Activated CD8-positive, alpha-beta T cell treated with anti-CD3 and anti-CD28 coated beads, Interleukin-2, amount 10 ng/mL, durations not matched to agents 7 days and 5 days (primary cell): Measurements from ENCODE around the gene BMP7. TPM values are rescaled to one million over a fixed set of nuclear protein-coding genes. Genes with fewer than 3 reads are reported as not detected.
"Not testable (repeated sequence)": the region's sequence is repeated elsewhere in the genome, so short reads cannot be mapped to it uniquely, and the experiment has no call there.

ENCODE experiments used
- ATAC-seq: fragments of 150-1000 bp; cut with Tn5 transposase; one replicate; pipeline ENCODE4 v1.10.0; 2021; ENCODE audit warnings: moderate library complexity
- CTCF ChIA-PET: fragments of 350-600 bp; sonication (Branson Sonifier 250); formaldehyde crosslinking; loops from one replicate; lab custom pipeline; 2021; ENCODE audit warnings: antibody characterized with exemption; lab: Charles Lee
- POLR2A ChIA-PET: fragments of 350-600 bp; sonication (Branson Sonifier 250); formaldehyde crosslinking; loops from one replicate; lab custom pipeline; 2021; ENCODE audit warnings: antibody characterized with exemption; lab: Charles Lee
- DNase-seq: peaks from one replicate; pipeline ENCODE4 v3.0.0-alpha.2; 2020
- H3K27ac Mint-ChIP-seq: one replicate; pipeline ENCODE4 v1.8.0; 2021; ENCODE audit warnings: mild to moderate bottlenecking, mixed read lengths
- H3K27me3 Mint-ChIP-seq: one replicate; pipeline ENCODE4 v1.8.0; 2021; ENCODE audit warnings: low read depth, mixed read lengths
- H3K36me3 Mint-ChIP-seq: one replicate; pipeline ENCODE4 v1.8.0; 2021; ENCODE audit warnings: low read depth, mixed read lengths
- H3K4me1 Mint-ChIP-seq: one replicate; pipeline ENCODE4 v1.8.0; 2021; ENCODE audit warnings: low read depth, mixed read lengths
- H3K4me3 Mint-ChIP-seq: one replicate; pipeline ENCODE4 v1.8.0; 2021; ENCODE audit warnings: mild to moderate bottlenecking, mixed read lengths
- H3K9me3 Mint-ChIP-seq: one replicate; pipeline ENCODE4 v1.8.0; 2022; ENCODE audit warnings: mixed read lengths; ENCODE audit not compliant: insufficient read depth
- total RNA-seq, 2 experiments: library from RNA; stranded (reverse); gene quantifications; one replicate each; pipeline ENCODE4 v1.2.3, GENCODE V29; 2021

BMP7 gene
- total RNA-seq, 2 experiments from 2014 or later = not detected

- H3K27ac Mint-ChIP-seq = no peak overlapping the region
- POLR2A ChIA-PET = no interaction called here
- H3K4me3 Mint-ChIP-seq = no peak overlapping the region
- no peaks in the 10 kb centered on the region for H3K36me3 Mint-ChIP-seq
- ATAC-seq = no peak
- no peaks in the 10 kb centered on the region for H3K9me3 Mint-ChIP-seq
- peaks cover 23% of the 10 kb centered on the region for H3K27me3 Mint-ChIP-seq
- DNase-seq = no peak
- CTCF ChIA-PET = no interaction called here
- no peaks in the 10 kb centered on the region for H3K4me1 Mint-ChIP-seq
These were observed 16.4 kb upstream of the BMP7 start for GRCh38 chr20:57282670-57283361.

DNA sequence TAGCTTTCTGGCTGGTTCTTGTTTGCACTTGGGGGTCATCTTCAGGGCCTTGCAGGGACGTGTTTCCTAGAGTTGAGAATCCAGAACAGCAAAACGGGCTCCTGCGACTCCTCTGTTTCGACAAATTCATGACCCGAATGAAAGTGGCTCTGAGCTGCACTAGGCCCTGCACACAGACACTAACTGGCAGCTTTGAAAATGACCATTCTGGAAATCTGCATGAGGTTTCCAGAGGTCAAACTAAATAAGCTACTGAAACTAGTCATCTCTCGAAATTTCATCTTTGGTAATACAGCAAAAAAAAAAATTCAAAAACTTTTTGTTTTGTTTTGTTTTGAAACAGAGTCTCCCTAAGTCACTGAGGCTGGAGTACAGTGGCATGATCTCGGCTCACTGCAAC lies 15.5 kb upstream of the BMP7 start:
- peaks cover 20% of the 10 kb centered on the region for H3K27me3 Mint-ChIP-seq
- DNase-seq (no peak), ATAC-seq (no peak)
- no peak overlapping the region for H3K4me3 Mint-ChIP-seq
- H3K36me3 Mint-ChIP-seq = no peaks in the 10 kb centered on the region
- ChIA-PET CTCF (no interaction called here), POLR2A (no interaction called here)
- H3K4me1 Mint-ChIP-seq = no peaks in the 10 kb centered on the region
- H3K9me3 Mint-ChIP-seq = no peaks in the 10 kb centered on the region
- no peak overlapping the region for H3K27ac Mint-ChIP-seq

DNA sequence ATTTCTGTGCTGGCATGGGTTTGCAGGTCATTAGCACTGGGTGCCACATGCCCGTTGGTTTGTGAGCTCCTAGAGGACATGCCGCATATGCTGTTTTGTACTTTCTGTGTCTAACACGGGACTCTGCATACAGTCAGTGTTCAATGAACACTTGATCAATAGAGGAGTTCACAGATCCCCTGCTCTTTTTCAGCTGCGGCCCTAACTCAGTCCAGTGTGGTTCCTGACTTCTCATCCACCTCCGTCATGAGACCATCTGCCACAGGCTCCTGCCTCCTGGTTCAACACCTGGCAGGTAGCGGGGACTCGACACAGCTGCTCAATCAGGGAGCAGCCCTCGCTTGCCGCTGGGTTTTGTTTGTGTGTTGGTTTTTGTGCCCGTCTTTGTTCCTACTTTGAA lies 13.8 kb upstream of the BMP7 start:
- ChIA-PET POLR2A (no interaction called here), CTCF (no interaction called here)
- Mint-ChIP-seq H3K4me3 (no peak overlapping the region), H3K4me1 (no peaks in the 10 kb centered on the region), H3K27ac (no peak overlapping the region), H3K27me3 (peaks cover 28% of the 10 kb centered on the region), H3K9me3 (no peaks in the 10 kb centered on the region), H3K36me3 (no peaks in the 10 kb centered on the region)
- ATAC-seq (no peak), DNase-seq (no peak)

GRCh38 chr20:57279548-57279947 lies 13.1 kb upstream of the BMP7 start:
- DNase-seq, ATAC-seq, H3K36me3 Mint-ChIP-seq, H3K4me3 Mint-ChIP-seq, H3K9me3 Mint-ChIP-seq, H3K4me1 Mint-ChIP-seq, CTCF ChIA-PET, POLR2A ChIA-PET, H3K27ac Mint-ChIP-seq: not testable (repeated sequence)
- H3K27me3 Mint-ChIP-seq = peaks cover 32% of the 10 kb centered on the region

- DNase-seq (no peak), ATAC-seq (no peak)
- ChIA-PET POLR2A (no interaction called here), CTCF (no interaction called here)
- H3K27ac Mint-ChIP-seq = no peak overlapping the region
- peaks cover 25% of the 10 kb centered on the region for H3K27me3 Mint-ChIP-seq
- H3K36me3 Mint-ChIP-seq = no peaks in the 10 kb centered on the region
- no peaks in the 10 kb centered on the region for H3K4me1 Mint-ChIP-seq
- no peaks in the 10 kb centered on the region for H3K9me3 Mint-ChIP-seq
- no peak overlapping the region for H3K4me3 Mint-ChIP-seq
These were observed 12.0 kb upstream of the BMP7 start for GRCh38 chr20:57278457-57278856.

GRCh38 chr20:57277398-57278105 lies 11.1 kb upstream of the BMP7 start:
- no peak for ATAC-seq
- Mint-ChIP-seq H3K4me3 (no peak overlapping the region), H3K36me3 (no peaks in the 10 kb centered on the region), H3K27ac (no peak overlapping the region), H3K4me1 (no peaks in the 10 kb centered on the region), H3K27me3 (peaks cover 20% of the 10 kb centered on the region), H3K9me3 (no peaks in the 10 kb centered on the region)
- POLR2A ChIA-PET = no interaction called here
- CTCF ChIA-PET = no interaction called here
- no peak for DNase-seq

- ChIA-PET POLR2A (no interaction called here), CTCF (no interaction called here)
- peaks cover 21% of the 10 kb centered on the region for H3K27me3 Mint-ChIP-seq
- H3K36me3 Mint-ChIP-seq = no peaks in the 10 kb centered on the region
- no peak for DNase-seq
- ATAC-seq = no peak
- H3K9me3 Mint-ChIP-seq = no peaks in the 10 kb centered on the region
- H3K4me1 Mint-ChIP-seq = no peaks in the 10 kb centered on the region
- no peak overlapping the region for H3K27ac Mint-ChIP-seq
- no peak overlapping the region for H3K4me3 Mint-ChIP-seq
These were observed 9.8 kb upstream of the BMP7 start for GRCh38 chr20:57276221-57276620.

- Mint-ChIP-seq H3K27ac (no peak overlapping the region), H3K4me1 (no peaks in the 10 kb centered on the region), H3K36me3 (no peaks in the 10 kb centered on the region), H3K4me3 (no peak overlapping the region), H3K27me3 (peaks cover 25% of the 10 kb centered on the region), H3K9me3 (no peaks in the 10 kb centered on the region)
- POLR2A ChIA-PET = no interaction called here
- ATAC-seq (no peak), DNase-seq (no peak)
- CTCF ChIA-PET = no interaction called here
These were observed 9.4 kb upstream of the BMP7 start for GRCh38 chr20:57275813-57276212.

GRCh38 chr20:57275334-57275733 lies 8.9 kb upstream of the BMP7 start:
- DNase-seq (no peak), ATAC-seq (no peak)
- Mint-ChIP-seq H3K4me3 (no peak overlapping the region), H3K27me3 (peaks cover 30% of the 10 kb centered on the region), H3K36me3 (no peaks in the 10 kb centered on the region), H3K27ac (no peak overlapping the region), H3K9me3 (no peaks in the 10 kb centered on the region), H3K4me1 (no peaks in the 10 kb centered on the region)
- CTCF ChIA-PET = no interaction called here
- POLR2A ChIA-PET = no interaction called here

DNA sequence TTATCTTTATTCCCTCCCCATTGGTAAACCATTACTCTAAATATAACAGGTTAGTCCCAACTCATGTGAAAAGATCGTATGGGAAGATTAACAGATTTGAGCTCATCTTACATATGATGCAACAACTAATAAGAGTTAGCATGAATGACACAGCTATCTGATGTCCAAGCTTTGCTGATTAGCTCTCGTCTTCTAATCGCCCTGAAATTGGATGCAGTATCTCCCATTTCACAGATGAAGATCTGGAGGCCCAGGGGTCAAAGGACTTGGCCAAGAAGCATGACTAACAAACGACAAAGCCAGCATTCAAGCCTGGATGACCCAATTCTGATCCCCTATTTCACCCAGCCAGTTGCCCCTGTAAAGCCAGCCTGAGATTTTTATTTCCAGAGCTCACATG lies 8.4 kb upstream of the BMP7 start:
- no peak for ATAC-seq
- H3K4me1 Mint-ChIP-seq = no peaks in the 10 kb centered on the region
- H3K9me3 Mint-ChIP-seq = no peaks in the 10 kb centered on the region
- no peak for DNase-seq
- CTCF ChIA-PET = no interaction called here
- peaks cover 34% of the 10 kb centered on the region for H3K27me3 Mint-ChIP-seq
- no peaks in the 10 kb centered on the region for H3K36me3 Mint-ChIP-seq
- POLR2A ChIA-PET = no interaction called here
- no peak overlapping the region for H3K4me3 Mint-ChIP-seq
- no peak overlapping the region for H3K27ac Mint-ChIP-seq

GRCh38 chr20:57274299-57274698 lies 7.9 kb upstream of the BMP7 start:
- Mint-ChIP-seq H3K4me1 (no peaks in the 10 kb centered on the region), H3K36me3 (no peaks in the 10 kb centered on the region), H3K4me3 (no peak overlapping the region), H3K27me3 (peaks cover 39% of the 10 kb centered on the region), H3K27ac (no peak overlapping the region), H3K9me3 (no peaks in the 10 kb centered on the region)
- ChIA-PET CTCF (no interaction called here), POLR2A (no interaction called here)
- DNase-seq (no peak), ATAC-seq (no peak)

- ATAC-seq (no peak), DNase-seq (no peak)
- Mint-ChIP-seq H3K27me3 (peaks cover 49% of the 10 kb centered on the region), H3K4me3 (no peak overlapping the region), H3K27ac (no peak overlapping the region), H3K4me1 (no peaks in the 10 kb centered on the region), H3K9me3 (no peaks in the 10 kb centered on the region), H3K36me3 (no peaks in the 10 kb centered on the region)
- ChIA-PET CTCF (no interaction called here), POLR2A (no interaction called here)
These were observed 6.6 kb upstream of the BMP7 start for GRCh38 chr20:57272883-57273535.
